Keratinocyte (primary cell): ENCODE data around the gene RRP1. TPM values are rescaled to one million over a fixed set of nuclear protein-coding genes. Genes with fewer than 3 reads are reported as not detected.

ENCODE experiments used
- DNase-seq: peaks from one replicate; pipeline ENCODE4 v3.0.0-alpha.2; 2011; ENCODE audit warnings: low read depth, missing footprints, low spot score
- FAIRE-seq: peaks from 2 replicates; lab custom pipeline; 2011; peaks lifted over from hg19 to GRCh38; lab: Jason Lieb, UNC
- H2AFZ ChIP-seq: 2 replicates; pipeline ENCODE4 v1.6.0; 2012; ENCODE audit warnings: low read length, control low read depth, inconsistent platforms; ENCODE audit not compliant: control insufficient read depth
- H3K27ac ChIP-seq: 2 replicates; pipeline ENCODE4 v1.5.1; 2011; ENCODE audit warnings: low read length; ENCODE audit not compliant: control insufficient read depth, insufficient read depth
- H3K27me3 ChIP-seq: 3 replicates; pipeline ENCODE4 v1.6.0; 2011; ENCODE audit warnings: low read length; ENCODE audit not compliant: control insufficient read depth, insufficient read depth; ENCODE audit errors: extremely low read depth
- H3K36me3 ChIP-seq, 2 experiments: 2 replicates in 1 of 2; 3 replicates in 1 of 2; pipeline ENCODE4 v1.5.1; 2011; ENCODE audit warnings: low read length in 2 of 2, mild to moderate bottlenecking in 1 of 2; ENCODE audit not compliant: control insufficient read depth in 2 of 2, insufficient read depth in 2 of 2; ENCODE audit errors: extremely low read depth in 1 of 2
- H3K4me1 ChIP-seq: 3 replicates; pipeline ENCODE4 v1.5.1; 2011; ENCODE audit warnings: low read length; ENCODE audit not compliant: control insufficient read depth, insufficient read depth; ENCODE audit errors: extremely low read depth
- H3K4me2 ChIP-seq: 3 replicates; pipeline ENCODE4 v1.6.0; 2011; ENCODE audit warnings: low read depth, low read length; ENCODE audit not compliant: control insufficient read depth, insufficient read depth; ENCODE audit errors: extremely low read depth
- H3K4me3 ChIP-seq, 3 experiments: fragments of 200-600 bp in 1 of 3; sonication (generic) in 1 of 3; 2 replicates in 2 of 3; 3 replicates in 1 of 3; pipeline ENCODE4 v1.5.1; 2011 to 2016; ENCODE audit warnings: low read length in 3 of 3, mild to moderate bottlenecking in 3 of 3, control low read depth in 2 of 3, inconsistent platforms in 1 of 3, low read depth in 1 of 3, mixed read lengths in 1 of 3, mixed run types in 1 of 3, moderate library complexity in 1 of 3; ENCODE audit not compliant: control insufficient read depth in 2 of 3, insufficient read depth in 2 of 3; ENCODE audit errors: extremely low read depth in 1 of 3
- H3K79me2 ChIP-seq: 2 replicates; pipeline ENCODE4 v1.6.0; 2012; ENCODE audit warnings: low read length; ENCODE audit not compliant: control insufficient read depth, insufficient read depth
- H3K9ac ChIP-seq: 3 replicates; pipeline ENCODE4 v1.6.0; 2011; ENCODE audit warnings: low read length; ENCODE audit not compliant: control insufficient read depth, insufficient read depth; ENCODE audit errors: extremely low read depth
- H3K9me1 ChIP-seq: 3 replicates; pipeline ENCODE4 v1.6.0; 2011; ENCODE audit warnings: low read length; ENCODE audit not compliant: control insufficient read depth, insufficient read depth; ENCODE audit errors: extremely low read depth
- H3K9me3 ChIP-seq: 2 replicates; pipeline ENCODE4 v1.5.1; 2012; ENCODE audit warnings: low read depth, low read length; ENCODE audit not compliant: control insufficient read depth
- H4K20me1 ChIP-seq: 3 replicates; pipeline ENCODE4 v1.6.0; 2011; ENCODE audit warnings: low read length; ENCODE audit not compliant: control insufficient read depth, insufficient read depth; ENCODE audit errors: extremely low read depth
- EZH2 ChIP-seq: IDR thresholded peaks from one replicate; pipeline ENCODE4 v1.6.1; 2012; ENCODE audit warnings: inconsistent platforms, mild to moderate bottlenecking, low read length, moderate library complexity
- dilution Hi-C: fragments of 300-500 bp; cut with MboI; formaldehyde crosslinking; loops from one replicate; pipeline ENCODE4 v1.7.0; 2020; ENCODE audit warnings: low sequenced_read_pairs; ENCODE audit not compliant: extremely low pct_ligation_motif_present
- polyA plus RNA-seq, 5 experiments: library from polyadenylated mRNA; depleted of rRNA in 3 of 5; stranded (reverse) in 3 of 5; stranded (forward) in 1 of 5; unstranded in 1 of 5; fragments of >200 nt; gene quantifications; 1 replicate in 1 of 5; 2 replicates in 3 of 5; 3 replicates in 1 of 5; pipeline versions ENCODE4 v1.2.1 to v1.2.3, GENCODE V29; 2011 to 2012; ENCODE audit warnings: missing spikeins in 2 of 5, low read depth in 1 of 5, low replicate concordance in 1 of 5
- TF ChIP-seq, protein P1 (sequence below), 3 experiments: IDR thresholded peaks in 1 of 3; conservative IDR thresholded peaks in 1 of 3; optimal IDR thresholded peaks in 1 of 3; 2 replicates in 2 of 3; 3 replicates in 1 of 3; pipeline versions ENCODE3 to v1.5.1; 2011; ENCODE audit warnings: low read length in 3 of 3, mild to moderate bottlenecking in 3 of 3, moderate library complexity in 2 of 3, control low read depth in 1 of 3, inconsistent platforms in 1 of 3; ENCODE audit not compliant: insufficient read depth in 2 of 3; ENCODE audit errors: extremely low read depth in 1 of 3

Gene RRP1
- polyA plus RNA-seq, 1 donor (not counting 4 experiments of a cell fraction or from before 2014, with no cell fraction given), result 25.0 TPM

- Histone ChIP-seq H3K79me2 (peaks cover 13% of the 10 kb centered on the region), H4K20me1 (peaks cover 5% of the 10 kb centered on the region), H3K36me3 (peaks cover 17 to 24% of the 10 kb centered on the region in 2 experiments), H3K9ac (no peak overlapping the region), H3K27ac (no peak overlapping the region), H3K4me2 (no peak overlapping the region), H2AFZ (no peak overlapping the region), H3K9me1 (no peaks in the 10 kb centered on the region), H3K27me3 (no peaks in the 10 kb centered on the region), H3K9me3 (no peaks in the 10 kb centered on the region), H3K4me1 (peaks cover 20% of the 10 kb centered on the region), H3K4me3 (no peak overlapping the region)
- dilution Hi-C loops, result no loop called here
- no peak for DNase-seq
- TF ChIP-seq, protein P1, sequence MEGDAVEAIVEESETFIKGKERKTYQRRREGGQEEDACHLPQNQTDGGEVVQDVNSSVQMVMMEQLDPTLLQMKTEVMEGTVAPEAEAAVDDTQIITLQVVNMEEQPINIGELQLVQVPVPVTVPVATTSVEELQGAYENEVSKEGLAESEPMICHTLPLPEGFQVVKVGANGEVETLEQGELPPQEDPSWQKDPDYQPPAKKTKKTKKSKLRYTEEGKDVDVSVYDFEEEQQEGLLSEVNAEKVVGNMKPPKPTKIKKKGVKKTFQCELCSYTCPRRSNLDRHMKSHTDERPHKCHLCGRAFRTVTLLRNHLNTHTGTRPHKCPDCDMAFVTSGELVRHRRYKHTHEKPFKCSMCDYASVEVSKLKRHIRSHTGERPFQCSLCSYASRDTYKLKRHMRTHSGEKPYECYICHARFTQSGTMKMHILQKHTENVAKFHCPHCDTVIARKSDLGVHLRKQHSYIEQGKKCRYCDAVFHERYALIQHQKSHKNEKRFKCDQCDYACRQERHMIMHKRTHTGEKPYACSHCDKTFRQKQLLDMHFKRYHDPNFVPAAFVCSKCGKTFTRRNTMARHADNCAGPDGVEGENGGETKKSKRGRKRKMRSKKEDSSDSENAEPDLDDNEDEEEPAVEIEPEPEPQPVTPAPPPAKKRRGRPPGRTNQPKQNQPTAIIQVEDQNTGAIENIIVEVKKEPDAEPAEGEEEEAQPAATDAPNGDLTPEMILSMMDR (optimal IDR thresholded peaks at IDR 0.05 in 1 of 3, IDR thresholded peaks at IDR 0.05 in 1 of 3, conservative IDR thresholded peaks at IDR 0.05 in 1 of 3; ENCODE audit: extremely low read depth in 1 of 3, insufficient read depth in 2 of 3, low read length in 3 of 3), result no peak
- TF ChIP-seq EZH2, result no peak
- no peak for FAIRE-seq
Measured at GRCh38 chr21:43772425-43772821, 17.0 kb upstream of the RRP1 start.

DNA sequence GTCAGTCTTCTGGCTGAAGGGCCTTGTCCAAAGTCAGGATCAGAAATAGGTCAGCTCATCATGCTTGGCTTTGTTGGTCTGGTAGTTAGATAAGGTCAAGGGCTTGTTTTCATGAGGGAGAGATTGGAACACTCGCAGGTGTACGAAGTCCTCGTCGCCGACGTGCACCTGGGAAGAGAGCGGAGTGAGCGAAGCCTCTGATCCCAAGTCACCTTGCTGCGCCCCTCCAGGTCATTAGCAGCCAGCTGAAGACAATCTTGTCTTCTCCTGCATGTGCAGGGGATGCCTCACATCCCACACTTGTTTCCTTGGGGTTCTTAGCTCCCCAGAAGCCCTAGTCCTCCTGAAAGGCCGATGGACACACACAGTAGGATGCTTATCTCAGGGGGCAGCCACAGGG lies 15.2 kb upstream of the RRP1 start:
- FAIRE-seq, result no peak
- Histone ChIP-seq H3K9ac (no peak overlapping the region), H3K79me2 (peaks cover 13% of the 10 kb centered on the region), H3K9me3 (no peaks in the 10 kb centered on the region), H3K4me2 (no peak overlapping the region), H3K27me3 (no peaks in the 10 kb centered on the region), H3K36me3 (peaks cover 17 to 24% of the 10 kb centered on the region in 2 experiments), H2AFZ (no peak overlapping the region), H3K4me3 (no peak overlapping the region), H3K4me1 (peaks cover 8% of the 10 kb centered on the region), H4K20me1 (peaks cover 5% of the 10 kb centered on the region), H3K9me1 (no peaks in the 10 kb centered on the region), H3K27ac (no peak overlapping the region)
- no peak for DNase-seq
- no peak for TF ChIP-seq EZH2
- TF ChIP-seq, protein P1 (optimal IDR thresholded peaks at IDR 0.05 in 1 of 3, IDR thresholded peaks at IDR 0.05 in 1 of 3, conservative IDR thresholded peaks at IDR 0.05 in 1 of 3; ENCODE audit: extremely low read depth in 1 of 3, insufficient read depth in 2 of 3, low read length in 3 of 3), result no peak
- dilution Hi-C loops, result no loop called here
